ENCODE measurements around the gene PEF1.

DNA sequence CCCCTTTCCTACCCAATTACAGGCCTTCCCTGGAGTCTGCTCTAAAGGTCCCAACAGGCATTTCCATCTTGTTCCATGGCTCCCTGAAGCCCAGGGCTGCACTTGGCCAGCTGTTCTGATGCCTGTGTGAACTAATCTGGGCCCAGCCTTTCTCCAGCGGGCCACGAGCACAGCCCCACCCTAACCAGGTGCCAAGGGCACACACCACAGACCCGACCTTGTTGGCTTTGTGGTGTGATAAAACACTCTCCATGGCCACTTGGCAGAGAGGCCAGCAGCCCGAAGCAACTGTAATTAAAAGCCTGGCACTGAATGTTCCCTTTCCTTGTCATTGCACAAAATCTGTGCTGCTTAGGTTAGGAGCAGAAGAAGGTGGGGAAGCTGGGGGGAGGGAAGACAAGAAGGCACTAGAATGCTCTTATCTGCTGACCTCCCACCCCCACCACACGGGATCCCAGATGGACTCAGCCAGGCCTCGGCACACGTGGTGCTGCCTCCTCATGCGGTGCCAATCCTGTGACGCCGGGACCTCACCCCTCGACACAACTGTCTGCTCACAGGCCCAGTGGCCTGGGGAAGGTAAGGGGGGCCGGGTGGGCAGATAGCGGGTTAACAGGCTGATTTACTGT lies 17.3 kb downstream of the PEF1 start:
- TF ChIP-seq, protein P1, sequence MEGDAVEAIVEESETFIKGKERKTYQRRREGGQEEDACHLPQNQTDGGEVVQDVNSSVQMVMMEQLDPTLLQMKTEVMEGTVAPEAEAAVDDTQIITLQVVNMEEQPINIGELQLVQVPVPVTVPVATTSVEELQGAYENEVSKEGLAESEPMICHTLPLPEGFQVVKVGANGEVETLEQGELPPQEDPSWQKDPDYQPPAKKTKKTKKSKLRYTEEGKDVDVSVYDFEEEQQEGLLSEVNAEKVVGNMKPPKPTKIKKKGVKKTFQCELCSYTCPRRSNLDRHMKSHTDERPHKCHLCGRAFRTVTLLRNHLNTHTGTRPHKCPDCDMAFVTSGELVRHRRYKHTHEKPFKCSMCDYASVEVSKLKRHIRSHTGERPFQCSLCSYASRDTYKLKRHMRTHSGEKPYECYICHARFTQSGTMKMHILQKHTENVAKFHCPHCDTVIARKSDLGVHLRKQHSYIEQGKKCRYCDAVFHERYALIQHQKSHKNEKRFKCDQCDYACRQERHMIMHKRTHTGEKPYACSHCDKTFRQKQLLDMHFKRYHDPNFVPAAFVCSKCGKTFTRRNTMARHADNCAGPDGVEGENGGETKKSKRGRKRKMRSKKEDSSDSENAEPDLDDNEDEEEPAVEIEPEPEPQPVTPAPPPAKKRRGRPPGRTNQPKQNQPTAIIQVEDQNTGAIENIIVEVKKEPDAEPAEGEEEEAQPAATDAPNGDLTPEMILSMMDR (IDR thresholded peaks at IDR 0.05): no peak
- no peak for TF ChIP-seq POLR2A (IDR thresholded peaks at IDR 0.05)
